K562 (cell line): Measurements from ENCODE around the gene NR3C2. TPM values are rescaled to one million over a fixed set of nuclear protein-coding genes. Genes with fewer than 3 reads are reported as not detected.

Source experiments
- HNRNPK ChIP-seq: fragments of 200-400 bp; formaldehyde crosslinking; IDR thresholded peaks from one replicate; pipeline ENCODE4 v1.6.1; 2018; ENCODE audit warnings: mild to moderate bottlenecking, low read depth, low read length; ENCODE audit not compliant: poor library complexity, severe bottlenecking
- MYC ChIP-seq, 2 experiments: fragments of 250-450 bp in 1 of 2; sonication (Bioruptor Pico) in 1 of 2; IDR thresholded peaks; 2 replicates each; pipeline versions ENCODE4 v1.5.1 to v1.6.1; 2012 to 2021; ENCODE audit warnings: low read depth in 2 of 2, borderline replicate concordance in 1 of 2, improper control_type of control experiment in 1 of 2, low read length in 1 of 2, mild to moderate bottlenecking in 1 of 2, moderate library complexity in 1 of 2
- NCOR1 ChIP-seq: fragments of 450-650 bp; IDR thresholded peaks from 2 replicates; pipeline ENCODE4 v1.6.1; 2016; ENCODE audit warnings: mild to moderate bottlenecking, moderate library complexity
- RHOXF2B ChIP-seq: fragments of 250-450 bp; sonication (Bioruptor Pico); conservative IDR thresholded peaks from 2 replicates; pipeline ENCODE4 v1.5.1; 2021
- TAF15 ChIP-seq: fragments of 200-400 bp; formaldehyde crosslinking; IDR thresholded peaks from 2 replicates; pipeline ENCODE4 v1.6.1; 2017; ENCODE audit warnings: mild to moderate bottlenecking, low read depth, low read length, moderate library complexity
- TCF7 ChIP-seq: sonication (generic); IDR thresholded peaks from 2 replicates; pipeline ENCODE4 v1.6.1; 2016; ENCODE audit warnings: antibody characterized with exemption, borderline replicate concordance
- ZNF175 ChIP-seq: fragments of 200-800 bp; sonication (Bioruptor generic); IDR thresholded peaks from 2 replicates; pipeline ENCODE4 v1.6.1; 2016; ENCODE audit warnings: low read depth, mild to moderate bottlenecking, missing genetic modification characterization, missing compliant biosample characterization
- polyA plus RNA-seq, 8 experiments: library from polyadenylated mRNA; depleted of rRNA in 4 of 8; stranded (reverse) in 5 of 8; unstranded in 3 of 8; fragments of >200 nt; fragmentation: Nextera tagmentation in 2 of 8; fragmentation: Illumina TruSeq in 1 of 8; extraction: Ambion mirVana in 2 of 8; extraction: Trizol in 1 of 8; gene quantifications; 2 replicates each; pipeline versions ENCODE4 v1.2.1 to v1.2.3, GENCODE V29; 2011 to 2014; ENCODE audit warnings: inconsistent platforms in 1 of 8, missing spikeins in 1 of 8
- total RNA-seq, 7 experiments: library from RNA; depleted of rRNA in 6 of 7; stranded (reverse); fragments of >200 nt in 6 of 7; fragmentation: Illumina TruSeq in 2 of 7; extraction: Trizol in 2 of 7; gene quantifications; 2 replicates each; pipeline versions ENCODE4 v1.2.1 to v1.2.3, GENCODE V29; 2011 to 2021; ENCODE audit warnings: low replicate concordance in 1 of 7
- TF ChIP-seq, protein P1 (sequence below): sonication (generic); formaldehyde crosslinking; IDR thresholded peaks from 2 replicates; pipeline ENCODE4 v1.8.0; 2023; ENCODE audit warnings: missing genetic modification reagents, mild to moderate bottlenecking, borderline replicate concordance
- TF ChIP-seq, protein P2 (sequence below): fragments of 250-450 bp; sonication (Bioruptor Pico); IDR thresholded peaks from 2 replicates; pipeline ENCODE4 v1.8.0; 2021; ENCODE audit warnings: mild to moderate bottlenecking, moderate library complexity

The NR3C2 gene
- total and polyA plus RNA-seq, 9 of the 15 experiments (the other 6 are each of a cell fraction or from before 2014, with no cell fraction given) = 0.01 to 0.28 (median 0.16) TPM; not detected in 2

DNA sequence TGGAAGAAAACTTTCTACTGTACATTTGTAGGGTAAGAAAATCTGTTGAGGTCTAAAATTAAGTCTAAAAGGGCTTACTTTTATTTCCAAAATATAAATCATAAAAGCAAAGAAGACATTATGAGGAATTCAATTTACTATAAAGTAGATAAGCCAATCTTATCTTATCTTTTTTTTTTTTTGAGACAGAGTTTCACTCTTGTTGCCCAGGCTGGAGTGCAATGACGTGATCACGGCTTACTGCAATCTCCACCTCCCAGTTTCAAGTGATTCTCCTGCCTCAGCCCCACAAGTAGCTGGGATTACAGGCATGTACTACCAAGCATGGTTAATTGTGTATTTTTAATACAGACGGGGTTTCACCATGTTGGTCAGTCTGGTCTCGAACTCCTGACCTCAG, 166.9 kb downstream of the NR3C2 start (continued):
- TF ChIP-seq, protein P1, sequence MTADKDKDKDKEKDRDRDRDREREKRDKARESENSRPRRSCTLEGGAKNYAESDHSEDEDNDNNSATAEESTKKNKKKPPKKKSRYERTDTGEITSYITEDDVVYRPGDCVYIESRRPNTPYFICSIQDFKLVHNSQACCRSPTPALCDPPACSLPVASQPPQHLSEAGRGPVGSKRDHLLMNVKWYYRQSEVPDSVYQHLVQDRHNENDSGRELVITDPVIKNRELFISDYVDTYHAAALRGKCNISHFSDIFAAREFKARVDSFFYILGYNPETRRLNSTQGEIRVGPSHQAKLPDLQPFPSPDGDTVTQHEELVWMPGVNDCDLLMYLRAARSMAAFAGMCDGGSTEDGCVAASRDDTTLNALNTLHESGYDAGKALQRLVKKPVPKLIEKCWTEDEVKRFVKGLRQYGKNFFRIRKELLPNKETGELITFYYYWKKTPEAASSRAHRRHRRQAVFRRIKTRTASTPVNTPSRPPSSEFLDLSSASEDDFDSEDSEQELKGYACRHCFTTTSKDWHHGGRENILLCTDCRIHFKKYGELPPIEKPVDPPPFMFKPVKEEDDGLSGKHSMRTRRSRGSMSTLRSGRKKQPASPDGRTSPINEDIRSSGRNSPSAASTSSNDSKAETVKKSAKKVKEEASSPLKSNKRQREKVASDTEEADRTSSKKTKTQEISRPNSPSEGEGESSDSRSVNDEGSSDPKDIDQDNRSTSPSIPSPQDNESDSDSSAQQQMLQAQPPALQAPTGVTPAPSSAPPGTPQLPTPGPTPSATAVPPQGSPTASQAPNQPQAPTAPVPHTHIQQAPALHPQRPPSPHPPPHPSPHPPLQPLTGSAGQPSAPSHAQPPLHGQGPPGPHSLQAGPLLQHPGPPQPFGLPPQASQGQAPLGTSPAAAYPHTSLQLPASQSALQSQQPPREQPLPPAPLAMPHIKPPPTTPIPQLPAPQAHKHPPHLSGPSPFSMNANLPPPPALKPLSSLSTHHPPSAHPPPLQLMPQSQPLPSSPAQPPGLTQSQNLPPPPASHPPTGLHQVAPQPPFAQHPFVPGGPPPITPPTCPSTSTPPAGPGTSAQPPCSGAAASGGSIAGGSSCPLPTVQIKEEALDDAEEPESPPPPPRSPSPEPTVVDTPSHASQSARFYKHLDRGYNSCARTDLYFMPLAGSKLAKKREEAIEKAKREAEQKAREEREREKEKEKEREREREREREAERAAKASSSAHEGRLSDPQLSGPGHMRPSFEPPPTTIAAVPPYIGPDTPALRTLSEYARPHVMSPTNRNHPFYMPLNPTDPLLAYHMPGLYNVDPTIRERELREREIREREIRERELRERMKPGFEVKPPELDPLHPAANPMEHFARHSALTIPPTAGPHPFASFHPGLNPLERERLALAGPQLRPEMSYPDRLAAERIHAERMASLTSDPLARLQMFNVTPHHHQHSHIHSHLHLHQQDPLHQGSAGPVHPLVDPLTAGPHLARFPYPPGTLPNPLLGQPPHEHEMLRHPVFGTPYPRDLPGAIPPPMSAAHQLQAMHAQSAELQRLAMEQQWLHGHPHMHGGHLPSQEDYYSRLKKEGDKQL = no peak
- no peak for TF ChIP-seq ZNF175 (CRISPR knock-in tag)
- no peak for TF ChIP-seq HNRNPK
- no peak for TF ChIP-seq TCF7
- no peak for TF ChIP-seq RHOXF2B
- no peak for TF ChIP-seq NCOR1
- TF ChIP-seq, protein P2, sequence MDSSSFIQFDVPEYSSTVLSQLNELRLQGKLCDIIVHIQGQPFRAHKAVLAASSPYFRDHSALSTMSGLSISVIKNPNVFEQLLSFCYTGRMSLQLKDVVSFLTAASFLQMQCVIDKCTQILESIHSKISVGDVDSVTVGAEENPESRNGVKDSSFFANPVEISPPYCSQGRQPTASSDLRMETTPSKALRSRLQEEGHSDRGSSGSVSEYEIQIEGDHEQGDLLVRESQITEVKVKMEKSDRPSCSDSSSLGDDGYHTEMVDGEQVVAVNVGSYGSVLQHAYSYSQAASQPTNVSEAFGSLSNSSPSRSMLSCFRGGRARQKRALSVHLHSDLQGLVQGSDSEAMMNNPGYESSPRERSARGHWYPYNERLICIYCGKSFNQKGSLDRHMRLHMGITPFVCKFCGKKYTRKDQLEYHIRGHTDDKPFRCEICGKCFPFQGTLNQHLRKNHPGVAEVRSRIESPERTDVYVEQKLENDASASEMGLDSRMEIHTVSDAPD (CRISPR knock-in tag) = no peak
- TF ChIP-seq MYC (IDR thresholded peaks at IDR 0.05; ENCODE audit: low read depth, low read length) = no peak
- TF ChIP-seq MYC (CRISPR knock-in tag; IDR thresholded peaks at IDR 0.05; ENCODE audit: borderline replicate concordance, low read depth) = no peak
- no peak for TF ChIP-seq TAF15
